HG03039 (cell line): ENCODE data around the gene ADAMTS8.

Source experiments
- ATAC-seq: cut with Tn5 transposase; IDR thresholded peaks from one replicate; pipeline ENCODE4 v1.9.1; 2021; ENCODE audit warnings: mild to moderate bottlenecking, moderate library complexity; ENCODE audit not compliant: unreplicated experiment

Gene ADAMTS8

DNA sequence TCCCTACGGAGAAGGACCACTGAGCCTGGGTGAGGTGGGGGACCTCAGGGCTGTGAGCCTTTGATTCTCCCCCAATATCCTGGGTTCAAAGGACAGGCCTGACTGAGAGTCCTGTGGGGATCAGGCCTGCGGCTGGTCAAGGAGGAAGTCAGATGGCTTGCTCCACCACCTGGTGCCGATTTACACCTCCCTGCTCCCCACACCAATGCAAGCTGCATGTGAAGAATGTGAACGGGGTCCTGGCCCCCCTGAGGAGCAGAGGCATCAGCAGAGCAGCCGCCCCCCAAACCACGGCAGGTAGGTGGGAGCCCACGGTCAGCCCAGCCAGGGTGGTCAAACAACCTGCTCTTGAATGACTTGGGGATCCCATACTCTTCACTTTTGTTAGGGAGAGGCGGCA is 6.7 kb downstream of the ADAMTS8 start:
- ATAC-seq, result no peak

DNA sequence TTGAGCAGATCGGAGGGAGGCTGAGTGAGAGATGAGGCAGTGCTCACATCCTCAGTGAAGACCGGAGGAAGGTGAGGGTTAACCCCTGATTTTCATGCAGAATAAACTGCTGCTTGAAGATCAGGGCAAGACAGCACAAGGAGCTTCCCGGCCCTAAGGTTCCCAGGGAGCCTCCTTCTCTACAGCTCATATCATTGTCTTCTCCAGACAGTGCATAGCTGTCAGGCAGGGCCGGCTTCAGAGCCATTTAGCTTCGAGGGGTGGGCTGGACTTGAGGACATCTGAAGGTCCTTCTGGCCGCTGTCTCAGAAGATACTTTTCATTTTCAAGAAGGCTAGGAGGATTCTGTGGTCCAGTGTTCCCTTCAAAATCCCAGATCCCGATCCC is 7.2 kb downstream of the ADAMTS8 start:
- ATAC-seq, result no peak

DNA sequence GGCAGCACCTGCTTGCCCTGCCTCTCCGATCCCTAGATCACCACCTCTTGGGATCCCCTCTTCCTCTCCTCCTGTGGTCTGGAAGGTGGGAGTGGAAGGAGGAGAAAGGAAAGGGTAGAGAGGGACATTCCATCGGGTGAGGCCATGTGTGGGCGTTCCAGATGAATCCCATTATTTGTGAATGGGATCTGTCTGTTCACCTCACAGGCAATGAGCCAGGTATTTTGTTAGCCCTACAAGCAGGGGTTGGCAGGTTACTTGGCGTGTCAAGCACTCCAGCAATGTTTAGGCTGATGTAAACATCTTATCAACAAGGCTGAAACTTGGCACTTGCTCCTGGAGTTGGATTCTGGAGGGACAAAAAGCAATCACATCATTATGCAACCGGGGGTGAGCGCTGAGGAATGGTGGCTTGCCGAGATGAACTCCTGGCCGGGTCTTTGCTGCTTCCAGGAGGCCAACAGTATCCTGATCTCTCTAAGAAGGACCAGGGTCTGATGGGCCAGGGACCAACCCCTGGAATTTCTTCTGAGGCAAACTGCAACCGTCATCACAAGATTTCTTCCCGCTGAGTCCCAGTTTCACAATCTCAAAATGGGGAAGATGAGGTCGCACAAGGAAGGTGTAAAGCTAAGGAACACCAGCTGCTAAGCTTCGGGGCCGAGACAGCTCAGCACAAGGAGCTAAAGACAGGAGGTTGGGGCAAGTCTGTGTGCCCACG is 7.8 kb downstream of the ADAMTS8 start:
- no peak for ATAC-seq

DNA sequence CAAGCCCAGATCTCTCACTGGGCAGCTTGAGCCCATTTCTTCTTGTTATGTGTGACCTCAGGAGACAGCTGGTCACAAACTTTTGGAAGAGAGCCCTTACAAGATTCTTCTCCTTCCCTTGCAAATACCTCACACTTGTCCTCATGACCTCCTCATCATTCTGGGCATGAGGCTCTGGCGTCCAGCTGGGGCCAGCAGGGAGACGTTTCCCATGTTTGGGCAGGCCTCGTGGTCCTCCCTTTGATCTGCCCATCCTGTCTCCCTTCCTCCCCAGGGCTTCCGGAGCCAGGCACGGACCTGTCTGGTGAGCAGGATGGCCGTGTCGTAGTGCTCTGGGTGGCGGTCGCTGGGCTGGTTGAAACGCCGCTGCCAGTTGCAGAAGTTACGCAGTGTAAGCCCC is 9.7 kb downstream of the ADAMTS8 start:
- no peak for ATAC-seq

DNA sequence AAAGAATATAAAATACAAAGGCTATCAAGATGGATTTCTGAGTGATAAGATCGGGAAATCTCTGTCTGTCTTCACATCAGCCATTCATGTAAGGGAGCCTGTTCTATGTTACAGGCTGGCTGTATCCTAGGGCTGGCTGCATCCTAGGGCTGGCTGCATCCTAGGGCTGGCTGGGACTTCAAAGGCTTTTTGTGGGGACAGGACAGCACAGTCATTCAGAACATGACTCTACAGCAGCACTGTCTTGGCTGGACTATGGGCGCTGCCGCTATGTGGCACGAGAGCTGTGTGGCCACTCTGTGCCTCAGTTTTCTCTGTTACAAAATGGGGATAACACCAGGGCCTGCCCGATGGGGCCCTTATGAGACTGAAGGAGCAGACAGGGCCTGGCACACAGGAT is 10.2 kb downstream of the ADAMTS8 start:
- no peak for ATAC-seq

DNA sequence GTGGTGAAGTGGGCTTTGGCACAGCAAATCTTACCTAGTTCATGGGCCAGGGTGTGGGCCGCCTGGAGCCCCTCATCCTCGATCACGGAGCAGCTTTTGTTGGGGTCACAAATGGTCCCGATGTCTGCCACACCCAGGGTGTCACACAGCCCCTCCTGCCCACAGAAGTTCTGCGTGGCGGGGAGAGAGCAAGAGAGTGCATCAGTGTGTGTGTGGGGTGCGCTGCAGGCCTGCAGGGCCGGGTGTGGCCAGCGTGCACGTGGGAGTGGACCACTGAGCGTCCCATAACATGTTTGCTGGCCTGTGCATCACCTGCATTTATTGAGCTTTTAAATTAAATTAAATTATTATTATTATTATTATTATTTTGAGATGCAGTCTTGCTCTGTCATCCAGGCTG is 11.5 kb downstream of the ADAMTS8 start:
- no peak for ATAC-seq

DNA sequence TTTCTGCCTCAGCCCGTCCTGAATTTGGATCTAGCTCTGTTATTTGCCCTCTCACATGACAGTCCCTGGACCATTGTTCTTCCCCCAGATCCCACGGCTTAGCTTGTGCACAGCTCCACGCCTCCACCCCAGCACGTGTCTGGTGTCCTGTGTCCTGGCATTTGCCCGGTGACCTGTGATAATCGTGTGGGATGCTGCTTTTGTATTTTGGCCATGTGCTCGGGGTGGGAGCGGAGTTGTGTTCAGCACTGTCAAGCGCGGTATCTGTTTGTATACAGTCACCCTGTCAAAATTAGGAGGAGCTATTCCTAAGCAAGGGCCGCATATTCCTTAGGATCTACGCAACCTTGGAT is 11.9 kb downstream of the ADAMTS8 start:
- no peak for ATAC-seq

DNA sequence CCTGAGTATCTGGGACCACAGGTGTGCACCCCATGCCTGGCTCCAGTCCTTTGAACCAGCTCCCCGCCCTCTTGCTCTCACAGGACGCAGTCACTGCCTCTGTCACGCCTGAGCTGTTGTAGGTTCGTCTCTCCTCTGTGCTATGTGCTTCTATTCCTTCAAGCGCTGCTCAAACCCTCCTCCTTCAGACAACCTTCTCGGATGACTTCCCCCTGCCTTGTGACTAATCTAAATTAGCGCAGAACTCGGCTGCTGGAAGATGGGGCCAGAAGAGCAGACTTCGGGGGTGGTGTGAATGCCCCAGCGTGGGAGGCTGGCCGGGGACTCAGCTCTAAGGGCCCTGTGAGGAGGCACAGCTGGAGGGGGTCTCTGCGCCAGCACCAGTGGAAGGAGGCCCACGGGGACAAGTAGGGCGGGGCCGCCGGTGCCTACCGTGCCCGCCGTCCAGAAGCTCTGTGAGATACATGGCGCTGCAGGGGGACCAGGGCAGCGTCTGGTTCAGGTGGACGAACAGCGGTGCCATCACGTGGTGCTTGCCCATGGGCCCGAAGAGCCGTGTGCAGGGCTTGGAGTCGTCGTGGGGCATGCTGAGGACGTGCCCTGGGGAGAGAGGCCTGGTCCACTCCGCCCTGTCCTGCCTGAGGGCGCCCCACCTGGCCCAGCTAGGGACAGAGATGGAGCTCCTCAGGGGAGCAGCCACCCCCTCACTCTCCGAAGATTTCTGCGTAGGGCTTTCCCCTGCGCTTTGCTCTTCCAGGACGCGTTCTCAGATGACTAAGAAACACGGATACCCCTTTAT is 12.5 kb downstream of the ADAMTS8 start:
- ATAC-seq, result no peak

DNA sequence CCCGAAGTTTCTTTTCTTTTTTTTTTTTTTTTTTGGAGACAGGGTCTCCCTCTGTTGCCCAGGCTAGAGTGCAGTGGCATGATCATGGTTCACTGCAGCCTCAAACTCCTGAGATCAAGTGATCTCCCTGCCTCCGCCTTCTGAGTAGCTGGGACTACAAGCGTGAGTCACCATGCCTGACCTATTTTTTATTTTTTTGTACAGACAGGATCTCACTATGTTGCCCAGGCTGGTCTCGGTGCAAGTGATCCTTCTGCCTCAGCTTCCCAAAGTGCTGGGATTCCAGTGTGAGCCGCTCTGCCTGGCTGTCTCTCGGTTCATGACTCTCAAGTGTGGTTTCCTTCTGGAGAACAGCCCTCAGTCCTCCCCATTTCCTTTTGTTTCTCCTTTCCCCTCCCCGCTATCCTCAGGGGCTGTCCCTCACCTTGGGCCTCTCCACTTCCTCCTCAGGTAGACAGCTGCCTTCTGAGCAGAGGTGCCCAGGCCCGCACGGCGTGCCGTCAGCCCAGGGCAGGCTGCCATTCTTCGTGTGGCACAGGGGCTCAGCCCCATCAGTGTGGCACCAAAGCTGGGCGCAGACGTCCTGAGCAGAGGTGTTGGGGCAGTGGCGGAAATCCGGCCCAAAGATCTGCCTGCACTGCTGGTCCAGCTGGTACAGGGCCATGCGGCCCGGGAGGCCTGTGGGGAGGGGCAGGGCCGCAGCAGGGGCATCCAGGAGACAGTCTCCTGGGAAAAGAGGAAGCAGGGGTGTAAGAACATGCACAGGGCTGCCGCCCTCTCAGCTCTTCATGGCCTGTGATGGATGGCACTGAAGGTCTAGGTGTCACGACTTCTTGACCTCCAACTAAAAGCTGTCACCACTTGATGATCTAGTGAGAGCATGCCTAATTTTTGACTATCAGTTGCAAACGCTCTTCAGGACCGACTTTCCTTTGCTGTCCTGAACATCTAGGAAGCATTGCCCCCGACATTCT is 14.0 kb downstream of the ADAMTS8 start:
- ATAC-seq, result no peak

DNA sequence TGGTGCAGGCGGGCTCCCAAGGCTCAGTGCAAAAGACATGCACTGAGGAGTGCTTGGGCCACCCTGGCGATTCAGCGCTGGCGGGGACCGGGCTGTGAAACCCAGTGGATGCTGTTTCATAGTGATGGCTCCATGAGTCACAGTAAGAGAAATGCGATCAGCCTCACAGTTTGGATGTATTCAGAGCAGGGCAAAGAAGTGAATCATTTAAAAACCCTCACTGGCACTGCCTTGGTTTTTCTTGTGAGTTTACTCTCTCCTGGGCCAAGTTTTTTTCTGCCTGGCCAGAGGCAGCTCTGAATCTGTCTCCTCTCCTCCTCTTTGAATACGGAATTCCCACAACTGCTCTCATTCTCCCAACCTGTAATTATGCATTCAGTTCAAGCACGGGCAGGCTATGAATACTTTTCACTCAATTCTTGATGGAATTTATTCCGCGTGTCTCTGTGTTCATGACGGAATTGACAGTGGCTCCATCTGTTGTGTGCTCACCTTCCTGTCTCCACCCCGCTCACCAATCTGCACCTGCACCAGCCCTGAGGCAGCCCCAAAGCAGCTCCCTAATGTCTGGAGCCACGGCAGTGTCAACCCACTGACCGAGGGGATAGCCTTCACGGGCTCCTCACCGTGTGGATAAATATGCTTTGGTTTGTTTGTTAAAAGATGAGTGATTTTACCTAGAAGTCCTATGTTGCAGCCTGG is 14.9 kb downstream of the ADAMTS8 start:
- no peak for ATAC-seq

DNA sequence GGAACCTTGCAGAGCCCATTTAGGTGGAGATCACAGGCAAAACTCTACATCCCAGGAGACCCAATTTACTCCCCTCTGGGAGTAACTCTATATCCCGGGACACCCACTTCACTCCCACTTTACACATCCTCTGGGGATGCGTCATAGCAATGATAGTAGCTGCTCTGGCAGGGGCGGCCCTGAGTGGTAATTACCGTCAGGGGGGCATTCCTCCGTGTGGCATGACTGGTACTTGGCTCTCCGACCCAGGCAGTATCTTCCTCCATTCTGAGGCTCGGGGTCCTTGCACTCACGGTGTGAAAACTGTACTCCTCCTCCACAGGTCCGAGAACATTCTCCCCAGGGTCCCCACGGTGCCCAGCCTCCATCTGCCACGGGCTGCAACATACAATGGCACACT is 17.2 kb downstream of the ADAMTS8 start:
- ATAC-seq, result no peak

DNA sequence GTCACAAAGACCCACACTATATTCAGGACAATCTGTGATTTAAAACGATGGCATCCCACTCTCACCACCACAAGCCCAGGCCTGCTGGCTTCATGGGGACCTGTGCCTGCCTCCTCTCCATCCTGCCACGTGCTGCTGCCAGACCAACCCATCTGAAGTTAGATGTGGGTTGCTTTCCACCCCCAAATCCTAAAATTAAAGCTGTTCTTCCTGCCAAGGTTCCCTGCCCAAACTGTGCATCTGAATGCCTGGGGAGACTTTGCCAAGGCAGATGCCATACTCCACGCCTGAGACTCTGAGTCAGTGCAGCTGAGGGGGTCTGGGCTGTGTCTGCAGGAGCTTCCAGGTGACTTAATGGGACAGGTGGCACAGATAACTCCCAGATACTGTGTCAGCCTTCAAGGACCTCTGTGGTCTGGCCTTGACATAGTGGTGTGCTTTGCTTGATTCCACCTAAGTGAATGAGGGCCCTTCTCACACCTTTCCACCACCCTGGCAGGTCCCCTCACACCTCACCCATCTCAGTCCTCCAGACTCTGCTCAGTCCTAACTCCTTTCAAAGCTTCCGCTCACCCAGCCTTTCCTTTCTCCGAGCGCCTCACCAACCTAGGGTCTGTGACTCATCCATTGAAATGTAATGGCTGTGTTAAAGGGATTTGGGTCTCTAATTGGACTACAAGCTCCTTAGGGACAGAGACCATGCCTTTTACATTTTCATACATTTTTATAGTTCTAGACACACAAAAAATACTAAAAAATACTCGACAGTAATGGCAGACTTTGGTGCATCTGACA is 18.6 kb downstream of the ADAMTS8 start:
- ATAC-seq, result no peak

DNA sequence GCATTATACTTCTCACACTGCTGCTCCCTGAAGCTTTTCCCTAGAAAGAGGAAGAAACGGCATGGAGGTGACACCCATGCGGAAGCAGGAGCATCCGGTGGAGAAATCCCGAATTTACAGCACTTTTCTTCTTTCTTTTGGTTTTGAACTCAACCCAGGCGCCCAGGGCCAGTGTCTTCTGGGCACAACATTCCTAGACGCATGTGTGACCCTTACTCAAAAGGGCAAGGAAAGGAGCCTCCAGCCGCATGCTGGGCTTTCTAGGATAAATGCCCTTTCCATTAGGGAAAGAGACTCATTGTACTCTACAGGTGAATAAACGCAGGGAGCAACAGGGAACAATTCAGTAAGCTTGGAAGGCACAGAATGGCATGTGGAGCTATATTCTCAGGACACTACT is 19.5 kb downstream of the ADAMTS8 start:
- ATAC-seq, result no peak

DNA sequence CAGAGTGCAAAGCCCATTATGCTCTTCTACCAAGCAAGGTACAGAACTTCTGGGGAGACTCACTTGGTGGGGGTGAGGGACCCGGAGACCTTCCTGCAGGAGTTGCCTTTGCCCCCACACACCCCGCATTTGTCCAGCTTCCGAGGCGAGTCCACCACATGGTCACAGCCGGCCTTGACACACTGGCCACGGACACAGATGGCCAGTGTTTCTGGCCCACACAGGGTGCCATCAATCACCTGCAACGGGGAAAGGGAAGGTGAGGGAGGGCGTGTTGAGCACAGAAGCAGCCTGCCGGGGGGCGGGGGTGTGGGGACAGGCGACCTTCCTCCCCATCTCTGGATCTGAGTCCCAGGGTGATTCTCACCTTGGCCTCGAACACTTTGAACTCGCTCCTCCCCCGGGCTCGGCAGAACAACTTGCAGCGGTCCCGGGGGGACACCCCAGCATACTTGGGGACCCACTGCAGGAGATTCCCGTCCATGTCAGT is 20.0 kb downstream of the ADAMTS8 start:
- no peak for ATAC-seq

DNA sequence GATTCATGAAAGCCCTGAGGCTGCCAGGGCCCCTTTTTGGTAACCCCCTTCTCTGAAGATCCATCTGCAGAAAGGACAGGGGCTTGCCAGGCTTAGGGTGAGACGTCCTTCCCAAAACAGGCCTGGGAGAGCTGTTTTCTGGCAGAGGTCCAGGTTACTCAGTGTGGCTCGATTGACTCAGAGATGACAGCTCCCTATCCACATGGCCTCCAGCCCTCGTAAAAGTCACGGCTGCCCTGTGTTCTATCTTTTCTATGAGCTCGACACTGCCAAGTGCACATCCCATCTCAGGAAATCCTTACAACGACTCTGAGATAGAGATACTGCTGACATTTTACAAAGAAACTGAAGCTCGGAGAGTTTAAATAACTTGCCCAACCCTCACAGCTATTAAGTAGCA is 20.4 kb downstream of the ADAMTS8 start:
- ATAC-seq, result no peak

DNA sequence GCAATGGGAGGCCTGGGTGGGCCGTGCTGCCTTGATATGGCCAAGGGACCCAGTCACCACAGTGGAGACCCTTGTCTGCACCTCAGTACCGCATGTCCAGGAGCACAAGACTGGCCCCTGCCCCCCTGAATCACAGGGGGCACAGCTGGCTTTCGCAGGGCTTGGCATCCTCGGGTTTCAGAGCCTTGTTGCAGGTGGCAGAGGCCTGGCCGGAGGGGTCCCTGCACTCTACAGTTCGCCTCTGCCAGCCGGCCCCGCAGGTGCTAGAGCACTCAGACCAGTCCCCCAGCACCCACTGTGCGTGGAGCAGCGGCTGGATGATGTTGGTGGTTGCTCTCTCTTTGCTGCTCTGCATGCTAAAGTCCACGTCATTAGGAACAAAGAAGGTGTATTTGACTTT is 23.0 kb downstream of the ADAMTS8 start:
- ATAC-seq, result no peak

DNA sequence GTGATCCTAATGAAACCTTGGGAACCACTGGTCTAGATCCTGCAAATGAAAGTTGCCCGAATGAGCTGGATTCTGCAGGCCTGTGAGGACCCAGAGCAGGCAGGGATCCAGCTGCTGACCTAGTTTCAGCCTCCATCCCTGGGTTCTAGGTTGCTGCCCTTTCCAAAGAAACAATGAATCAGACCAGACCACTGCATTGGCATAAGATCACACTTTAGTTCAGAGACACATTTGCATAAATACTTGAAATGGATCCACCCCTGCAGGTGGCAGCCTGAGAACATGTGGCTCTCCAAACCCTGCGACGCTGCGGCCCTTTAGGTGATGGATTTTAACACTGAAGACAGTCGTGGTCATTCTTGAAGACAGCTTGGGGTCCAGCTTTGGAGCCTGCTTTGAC is 23.7 kb downstream of the ADAMTS8 start:
- no peak for ATAC-seq

DNA sequence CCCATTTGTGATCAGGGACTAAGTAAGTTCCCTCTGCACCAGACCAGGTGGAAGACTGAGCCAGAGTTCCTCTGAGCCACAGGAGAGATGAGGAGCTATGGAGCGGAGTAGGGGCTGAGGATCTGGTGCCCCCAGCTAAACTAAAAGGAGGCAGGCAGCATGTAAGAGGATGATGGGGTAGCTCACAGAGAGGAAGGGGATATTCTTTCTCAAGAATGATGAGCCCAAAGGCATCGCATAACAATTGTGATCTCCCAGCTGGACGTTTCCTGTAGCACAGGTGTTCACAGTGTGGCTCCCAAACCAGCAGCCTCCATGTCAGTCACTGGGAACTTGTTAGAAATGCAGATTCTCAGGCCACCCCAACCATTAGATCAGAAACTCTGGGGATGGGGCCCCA is 24.4 kb downstream of the ADAMTS8 start:
- ATAC-seq, result no peak

DNA sequence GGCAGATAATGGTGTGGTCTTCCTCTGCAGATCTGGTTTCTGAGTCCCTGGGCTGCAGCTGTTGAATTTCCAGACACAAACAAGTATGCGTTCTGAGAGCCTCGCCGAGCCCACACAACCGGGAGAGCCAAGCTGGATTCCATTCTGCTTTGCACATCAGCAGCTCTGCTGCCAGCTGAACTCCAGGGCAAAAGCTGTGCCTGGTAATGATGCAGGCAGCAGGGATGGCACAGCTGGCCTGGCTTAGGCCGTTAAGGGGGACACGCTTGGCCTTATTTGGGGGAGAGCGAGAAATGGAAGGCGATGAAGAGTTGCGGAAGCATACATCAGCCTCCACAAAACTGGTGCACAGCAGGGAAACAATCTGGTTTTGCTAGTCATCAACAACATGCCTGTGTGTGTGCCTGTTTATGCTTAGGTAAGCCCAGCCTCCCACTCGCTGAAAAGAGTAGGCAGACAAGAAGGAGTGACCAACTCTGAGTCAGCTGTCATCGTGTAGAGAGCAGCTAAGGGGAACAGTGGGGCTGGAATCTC is 25.1 kb downstream of the ADAMTS8 start:
- ATAC-seq, result no peak

DNA sequence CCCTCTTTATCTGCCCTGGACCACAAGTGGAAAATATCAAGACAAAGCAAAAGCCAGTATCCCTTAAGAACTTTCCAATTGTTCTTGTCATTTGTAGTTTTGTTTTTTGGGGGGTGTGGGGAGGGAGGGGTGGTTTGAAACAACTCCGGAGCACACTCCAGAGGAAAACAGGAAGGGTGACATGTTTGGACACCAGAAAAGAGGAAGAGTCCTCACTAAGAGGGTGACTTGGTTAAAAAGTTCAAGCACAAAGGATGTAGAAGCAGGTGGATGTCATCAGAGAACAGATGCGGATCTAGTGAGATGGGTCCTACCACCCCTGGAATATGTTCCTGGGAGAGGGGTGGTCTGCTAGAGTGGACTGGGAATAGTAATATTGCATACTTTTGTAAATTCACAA is 25.8 kb downstream of the ADAMTS8 start:
- ATAC-seq, result no peak
